GM20431 (cell line): ENCODE data around the gene NPHP4.

Experiments used
- in situ Hi-C: fragments of 300-500 bp; cut with MseI, MboI; formaldehyde crosslinking; loops from one replicate; pipeline ENCODE4 v1.15.0; 2020; ENCODE audit warnings: low sequenced_read_pairs; ENCODE audit not compliant: unreplicated experiment

The NPHP4 gene

GRCh38 chr1:5887349-5887970, 104.8 kb downstream of the NPHP4 start:
- in situ Hi-C loops = no loop called here

- in situ Hi-C loops = no loop called here
These were observed 105.5 kb downstream of the NPHP4 start for GRCh38 chr1:5886541-5887348.

- in situ Hi-C loops = no loop called here
These were observed 106.1 kb downstream of the NPHP4 start for GRCh38 chr1:5886140-5886483.

- in situ Hi-C loops = no loop called here
These were observed 106.6 kb downstream of the NPHP4 start for GRCh38 chr1:5885471-5886139.

GRCh38 chr1:5884110-5884509, 108.1 kb downstream of the NPHP4 start:
- in situ Hi-C loops = no loop called here

- in situ Hi-C loops = no loop called here
These were observed 108.8 kb downstream of the NPHP4 start for GRCh38 chr1:5883129-5884048.

- in situ Hi-C loops = no loop called here
These were observed 109.7 kb downstream of the NPHP4 start for GRCh38 chr1:5882367-5883128.

- in situ Hi-C loops = no loop called here
These were observed 110.6 kb downstream of the NPHP4 start for GRCh38 chr1:5881526-5882222.

- in situ Hi-C loops = no loop called here
These were observed 111.4 kb downstream of the NPHP4 start for GRCh38 chr1:5880630-5881405.

GRCh38 chr1:5879421-5879820, 112.8 kb downstream of the NPHP4 start:
- in situ Hi-C loops = no loop called here

- in situ Hi-C loops = no loop called here
These were observed 113.3 kb downstream of the NPHP4 start for GRCh38 chr1:5878971-5879370.

GRCh38 chr1:5877683-5878530, 114.3 kb downstream of the NPHP4 start:
- in situ Hi-C loops = no loop called here

- in situ Hi-C loops = no loop called here
These were observed 115.2 kb downstream of the NPHP4 start for GRCh38 chr1:5877001-5877400.

- in situ Hi-C loops = no loop called here
These were observed 116.1 kb downstream of the NPHP4 start for GRCh38 chr1:5876094-5876650.

- in situ Hi-C loops = no loop called here
These were observed 116.8 kb downstream of the NPHP4 start for GRCh38 chr1:5875345-5875910.

GRCh38 chr1:5874416-5875110, 117.7 kb downstream of the NPHP4 start:
- in situ Hi-C loops = no loop called here
